Tracheal epithelial cell (primary cell): ENCODE data around the gene NPBWR2. TPM values are rescaled to one million over a fixed set of nuclear protein-coding genes. Genes with fewer than 3 reads are reported as not detected.

Source experiments
- total RNA-seq: library from RNA; depleted of rRNA; stranded (reverse); fragments of >200 nt; gene quantifications from 2 replicates; pipeline ENCODE4 v1.2.1, GENCODE V29; 2014

NPBWR2 gene, protein sequence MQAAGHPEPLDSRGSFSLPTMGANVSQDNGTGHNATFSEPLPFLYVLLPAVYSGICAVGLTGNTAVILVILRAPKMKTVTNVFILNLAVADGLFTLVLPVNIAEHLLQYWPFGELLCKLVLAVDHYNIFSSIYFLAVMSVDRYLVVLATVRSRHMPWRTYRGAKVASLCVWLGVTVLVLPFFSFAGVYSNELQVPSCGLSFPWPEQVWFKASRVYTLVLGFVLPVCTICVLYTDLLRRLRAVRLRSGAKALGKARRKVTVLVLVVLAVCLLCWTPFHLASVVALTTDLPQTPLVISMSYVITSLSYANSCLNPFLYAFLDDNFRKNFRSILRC
- not detected in 2 replicates for total RNA-seq

DNA sequence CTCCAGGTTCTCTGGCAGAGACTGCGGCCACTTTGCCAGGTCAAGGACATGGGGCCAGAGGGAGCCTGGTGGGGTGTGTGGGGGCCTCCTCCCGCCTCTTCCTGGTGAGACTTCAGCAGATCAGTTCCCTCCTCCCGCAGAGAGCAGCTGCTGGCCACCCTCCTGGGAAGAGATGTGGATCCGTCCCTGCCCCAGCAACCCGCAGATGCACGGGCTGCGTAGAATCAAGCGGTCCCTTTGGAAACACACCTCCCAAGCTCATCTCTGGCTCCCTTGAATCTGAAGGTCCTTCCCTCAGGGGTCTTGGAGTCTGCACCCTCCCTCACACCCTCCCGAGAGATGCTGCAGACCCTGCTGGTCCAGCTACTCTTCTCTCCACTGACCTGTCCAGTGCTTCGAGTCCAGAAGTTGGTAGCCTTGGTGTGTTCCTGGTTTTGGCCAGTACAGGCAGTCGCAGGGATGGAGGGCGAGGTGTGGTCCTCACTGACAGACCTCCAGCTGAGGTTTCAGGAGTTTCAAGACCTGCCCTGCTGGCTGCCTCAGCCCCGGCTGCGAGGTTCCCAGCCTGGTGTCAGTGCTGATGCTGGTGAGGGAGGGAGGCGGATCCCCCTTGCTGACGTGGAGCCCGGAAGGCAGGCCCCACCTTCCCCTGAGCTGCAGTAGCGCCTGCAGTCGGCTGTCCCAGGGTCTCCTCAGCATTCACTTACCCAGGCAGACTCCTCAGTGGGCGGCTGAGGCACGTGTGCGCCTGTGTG is at the start of gene NPBWR2:
TSS of gene NPBWR2 (minus strand) at position 585 of the 755 bp plus-strand sequence. CDS start 734 bp downstream, outside the sequence.

DNA sequence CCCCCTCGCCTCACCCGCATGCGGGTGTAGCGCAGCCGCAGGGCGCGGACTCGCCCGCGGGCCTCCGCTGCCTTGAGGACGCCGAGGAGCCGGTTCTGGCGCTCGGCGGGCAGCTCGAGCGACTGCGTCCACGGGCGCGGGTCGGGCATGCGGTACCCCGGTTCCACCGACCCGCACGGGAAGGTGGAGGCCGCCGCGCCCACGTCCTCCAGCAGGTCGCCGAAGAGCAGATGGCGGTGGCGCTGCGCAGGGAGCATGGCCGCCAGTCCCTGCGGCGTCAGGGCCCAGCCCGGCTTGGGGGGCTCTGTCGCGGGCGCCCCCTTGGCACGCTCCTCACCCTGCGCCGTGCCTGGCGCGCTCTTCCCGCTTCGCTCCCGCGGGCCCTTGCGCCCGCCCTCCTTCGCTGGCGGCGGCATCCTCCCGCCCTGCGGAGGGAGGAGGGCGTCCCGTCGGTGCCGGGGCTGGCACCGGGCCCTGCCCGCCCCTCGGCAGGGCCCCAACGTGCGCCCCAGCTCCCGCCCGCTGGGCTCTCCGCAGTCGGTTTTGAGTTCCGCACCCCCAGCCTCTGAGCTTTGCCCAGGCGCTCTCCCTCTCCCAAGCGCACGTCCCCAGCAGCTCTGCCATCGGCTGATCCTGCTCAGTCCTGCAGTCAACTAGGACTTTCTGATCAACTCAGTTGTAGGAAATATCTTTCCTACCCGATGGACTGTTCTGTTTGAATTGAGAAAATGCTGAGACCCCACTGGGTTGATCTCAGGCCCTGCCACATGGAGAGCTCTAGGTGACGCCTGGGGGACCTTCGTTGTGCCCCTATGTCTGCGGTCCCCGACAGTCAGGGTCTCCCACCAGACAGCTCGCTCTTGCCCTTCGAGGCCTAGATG is 23.3 kb downstream of the NPBWR2 start, which contains the start of gene LKAAEAR1:
TSS of gene LKAAEAR1 (minus strand) at position 595 of the 881 bp plus-strand sequence. CDS start at position 416, 179 bp downstream.

DNA sequence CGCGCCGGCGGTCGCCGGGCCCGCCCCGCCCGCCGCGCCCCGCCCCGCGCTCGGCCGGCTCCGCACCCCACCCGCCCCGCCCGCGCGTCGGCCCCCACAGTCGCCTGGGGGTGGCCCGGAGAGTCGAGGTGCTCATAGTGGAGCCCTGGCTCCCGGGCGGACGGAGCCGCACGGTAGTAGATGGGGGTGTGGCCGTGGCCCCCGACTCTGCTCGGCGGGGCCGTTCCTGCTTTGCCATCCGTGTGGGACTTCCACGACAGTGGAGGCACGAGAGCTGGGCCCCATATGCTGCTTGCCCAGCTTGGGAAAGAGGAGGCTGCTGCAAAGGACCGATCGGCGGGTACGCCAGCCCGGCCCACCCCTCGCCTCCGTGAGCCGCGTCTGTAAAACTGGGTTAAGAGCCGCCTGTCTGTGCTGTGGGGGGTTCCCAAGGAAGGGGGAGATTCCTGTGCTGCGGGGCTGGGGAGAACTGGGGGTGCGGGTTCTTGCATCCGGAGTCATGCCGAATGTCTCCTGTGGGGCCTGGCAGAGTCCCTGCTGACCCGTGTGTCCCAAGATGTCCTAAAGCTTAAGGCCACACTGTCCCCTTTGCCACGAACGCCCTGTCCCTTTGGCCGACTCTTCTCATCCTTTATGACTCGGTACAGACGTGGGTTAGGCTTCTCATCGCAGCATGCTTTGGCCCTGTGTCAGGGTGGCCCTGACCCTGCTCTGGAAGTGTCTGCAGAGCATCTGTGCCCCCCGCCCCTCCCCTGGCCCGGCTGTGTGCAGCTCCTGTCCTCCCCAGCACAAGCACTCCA is 27.2 kb downstream of the NPBWR2 start, which contains the start of gene OPRL1:
TSS of gene OPRL1 (plus strand) at position 70 of the 800 bp plus-strand sequence. CDS start 12,639 bp downstream, outside the sequence.

DNA sequence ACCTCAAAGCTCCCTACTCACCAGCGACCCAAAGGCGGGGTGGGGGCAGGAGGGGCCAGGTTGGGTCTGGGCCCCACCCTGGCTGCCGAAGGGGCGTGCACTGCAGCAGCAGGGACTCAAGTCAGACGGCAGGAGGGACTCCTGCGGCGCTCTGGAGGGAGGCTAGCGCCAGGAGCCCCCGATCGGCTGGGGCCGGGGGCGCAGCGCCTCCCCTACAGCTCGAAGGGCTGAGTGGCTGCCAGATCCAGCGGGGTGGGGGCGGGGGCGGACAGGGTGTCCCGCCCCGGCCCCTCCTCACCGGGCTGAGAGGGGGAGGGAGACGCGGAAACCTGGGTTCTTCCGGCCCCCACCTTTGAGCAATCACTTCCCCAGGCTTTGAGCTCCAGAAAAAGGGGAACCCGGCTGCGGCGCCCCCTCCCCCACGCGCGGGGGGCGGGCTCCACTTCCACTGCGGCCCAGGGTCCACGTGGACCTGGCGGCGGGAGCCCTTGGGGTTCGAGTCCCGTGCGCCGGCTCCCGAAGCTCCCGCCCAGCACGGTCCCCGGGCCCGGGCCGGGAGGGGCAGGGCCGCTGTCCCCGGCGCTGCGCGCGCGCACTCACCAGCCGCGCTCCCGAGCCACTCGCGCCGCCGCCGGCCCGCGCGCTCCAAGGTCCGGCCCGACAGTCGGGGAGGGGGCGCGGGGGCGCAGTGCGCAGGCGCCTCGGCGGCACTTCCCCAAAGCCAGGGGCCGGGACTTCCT is 27.9 kb downstream of the NPBWR2 start, which contains the start of gene RGS19:
TSS of gene RGS19 (minus strand) at position 246 of the 740 bp plus-strand sequence. CDS start 2,632 bp downstream, outside the sequence.

DNA sequence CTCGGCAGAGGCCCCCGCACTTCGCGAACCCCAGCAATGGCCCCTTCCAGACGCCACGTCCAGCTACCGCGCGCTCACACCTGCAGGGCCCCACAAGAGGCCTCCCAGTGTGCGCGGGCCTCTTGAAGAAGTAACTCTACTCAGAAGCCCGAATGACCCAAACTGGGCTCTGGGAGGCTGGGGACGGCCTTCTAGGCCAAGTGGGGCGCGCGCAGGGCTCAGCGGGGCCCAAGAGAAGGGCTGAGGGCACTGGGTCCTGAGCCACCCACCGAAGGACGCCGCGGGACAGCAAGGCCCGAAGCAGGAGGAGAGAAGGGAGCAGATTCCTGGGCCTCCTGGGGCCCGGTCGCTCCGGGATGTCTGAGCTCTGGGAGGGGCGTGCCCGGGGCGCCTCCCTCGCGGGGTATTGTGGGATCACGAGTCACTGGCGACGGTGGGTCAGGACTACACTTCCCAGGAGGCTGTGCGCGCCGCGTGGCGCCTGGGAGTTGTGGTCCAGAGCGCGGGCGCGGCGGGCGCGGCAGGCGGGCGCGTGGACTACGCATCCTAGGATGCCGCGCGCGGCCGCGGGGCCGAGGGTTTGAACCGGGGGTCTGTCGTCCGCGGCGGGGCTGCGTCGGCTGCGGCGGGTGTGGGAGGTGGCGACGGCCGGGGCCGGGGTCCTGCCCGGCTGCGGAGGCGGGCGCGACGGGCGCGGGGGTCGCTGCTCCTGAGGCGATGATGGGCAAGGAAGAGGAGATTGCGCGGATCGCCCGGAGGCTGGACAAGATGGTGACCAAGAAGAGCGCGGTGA is 44.6 kb downstream of the NPBWR2 start, which contains the start of gene TCEA2:
TSS of gene TCEA2 (plus strand) at position 603 of the 793 bp plus-strand sequence. CDS start at position 718, 115 bp downstream.

Other genes starting within 250 kb of the NPBWR2 start
- gene ABHD16B, start 246.1 kb downstream of the NPBWR2 start, total RNA-seq = not detected in 2 replicates
- 130 and 165 TPM in 2 replicates for gene TPD52L2, start 242.3 kb downstream of the NPBWR2 start, total RNA-seq
- gene DNAJC5, start 212.4 kb downstream of the NPBWR2 start, total RNA-seq = 99.7 and 137 TPM in 2 replicates
- 23.9 and 31.6 TPM in 2 replicates for gene UCKL1, start 151.1 kb downstream of the NPBWR2 start, total RNA-seq
- gene ZNF512B, start 137.6 kb downstream of the NPBWR2 start, total RNA-seq = 7.2 and 7.9 TPM in 2 replicates
- 2.1 and 4.3 TPM in 2 replicates for gene SAMD10, start 127.9 kb downstream of the NPBWR2 start, total RNA-seq
- gene PRPF6, start 126.4 kb downstream of the NPBWR2 start, total RNA-seq = 49.4 and 61.9 TPM in 2 replicates
- 0.24 and 0.85 TPM in 2 replicates for gene C20orf204, start 71.4 kb downstream of the NPBWR2 start, total RNA-seq
- gene SOX18, start 57.9 kb downstream of the NPBWR2 start, total RNA-seq = 0.43 TPM in 1 of 2 replicates, not detected in the other
- gene TCEA2, start 44.4 kb downstream of the NPBWR2 start, total RNA-seq = 3.4 and 14.7 TPM in 2 replicates
- 9.2 and 27.2 TPM in 2 replicates for gene RGS19, start 28.0 kb downstream of the NPBWR2 start, total RNA-seq
- gene OPRL1, start 27.5 kb downstream of the NPBWR2 start, total RNA-seq = under 0.01 and 0.24 TPM in 2 replicates
- gene LKAAEAR1, start 23.2 kb downstream of the NPBWR2 start, total RNA-seq = not detected in 2 replicates
- not detected in 2 replicates for gene MYT1, start 56.9 kb upstream of the NPBWR2 start, total RNA-seq
- gene PCMTD2, start 148.2 kb upstream of the NPBWR2 start, total RNA-seq = 30.1 and 37.3 TPM in 2 replicates